GM12873 (cell line): ENCODE results near the gene CSRNP3.

Experiments
- CTCF ChIP-seq: IDR thresholded peaks from 2 replicates; pipeline ENCODE4 v1.5.1; 2012; ENCODE audit warnings: low read depth, mild to moderate bottlenecking, moderate library complexity, low read length, control low read depth; ENCODE audit not compliant: insufficient read depth; ENCODE audit errors: missing control alignments

Gene CSRNP3

GRCh38 chr2:165467921-165468320 lies 1.6 kb upstream of the CSRNP3 start:
- no peak for TF ChIP-seq CTCF

GRCh38 chr2:165470361-165470760 lies 863 bp downstream of the CSRNP3 start:
- TF ChIP-seq CTCF = no peak

GRCh38 chr2:165471349-165471950 lies 2.0 kb downstream of the CSRNP3 start:
- TF ChIP-seq CTCF = no peak

GRCh38 chr2:165472922-165473321 lies 3.4 kb downstream of the CSRNP3 start:
- TF ChIP-seq CTCF = no peak

- TF ChIP-seq CTCF = no peak
Measured at GRCh38 chr2:165474619-165475276, 5.2 kb downstream of the CSRNP3 start.

GRCh38 chr2:165475277-165476004 lies 5.9 kb downstream of the CSRNP3 start:
- TF ChIP-seq CTCF = no peak

- TF ChIP-seq CTCF = no peak
Measured at GRCh38 chr2:165479856-165480255, 10.4 kb downstream of the CSRNP3 start.
